Measurements from ENCODE around the gene CRIM1. TPM values are rescaled to one million over a fixed set of nuclear protein-coding genes. Genes with fewer than 3 reads are reported as not detected.

CRIM1 gene
- polyA plus RNA-seq, 2 of the 4 experiments (the other 2 are of a cell fraction) = 127 to 208 TPM

DNA sequence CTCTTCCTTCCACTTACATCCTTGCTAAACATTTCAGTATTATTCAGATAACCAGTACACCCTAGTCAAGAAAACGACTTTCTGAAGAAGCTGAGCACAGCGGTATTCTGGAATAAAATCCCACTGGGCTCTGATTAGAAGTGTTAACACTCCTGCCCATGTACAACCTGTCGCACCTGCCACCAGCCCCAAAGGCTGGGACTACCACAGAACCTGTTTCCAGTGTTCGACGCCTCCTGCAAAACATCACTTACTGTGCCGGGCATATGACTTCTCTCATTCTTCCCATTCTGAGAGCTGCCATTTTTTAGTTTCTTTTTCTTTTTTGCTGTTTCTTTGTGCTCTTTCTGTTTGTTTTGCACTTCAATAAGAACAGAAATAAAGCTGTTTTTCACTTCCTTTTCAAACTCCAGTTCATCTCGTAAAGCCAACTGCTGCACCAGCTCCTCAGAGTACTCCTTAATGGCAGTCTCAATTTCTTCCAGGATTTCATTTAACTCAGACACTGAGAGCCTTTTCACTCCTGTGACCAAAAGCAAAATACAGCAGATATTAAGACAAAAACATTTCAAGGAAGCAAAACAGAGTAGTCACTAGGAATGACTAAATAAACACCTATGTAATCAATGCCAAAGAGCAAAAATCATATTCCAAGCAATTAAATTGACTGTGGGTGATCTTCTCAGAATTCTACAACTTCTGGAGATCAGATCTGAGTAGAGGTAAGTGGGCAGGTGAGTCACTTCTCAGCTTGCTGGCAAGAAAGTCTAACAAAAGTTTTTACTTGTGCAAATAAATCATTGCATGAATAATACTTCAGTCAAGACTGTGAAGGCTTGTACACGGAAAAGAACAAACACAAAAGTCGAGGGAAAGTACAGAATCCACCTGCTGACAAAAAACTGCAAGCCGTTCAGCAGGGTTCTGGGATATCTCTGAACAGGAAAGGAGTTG, 223.0 kb downstream of the CRIM1 start:
- H3K27ac ChIP-seq = peak overlapping the region; percentile 62 to 81
- H3K4me1 ChIP-seq = peaks cover 34% of the 10 kb centered on the region
- FAIRE-seq (peak; percentile 98), ATAC-seq (peak; percentile 86), DNase-seq (ENCODE audit: low read depth in 1 of 2, low spot score in 1 of 2) (peak; percentile 68 to 70)
- TF ChIP-seq JUN (IDR thresholded peaks at IDR 0.05) (peak in 1 of 2 experiments; percentile 56; a peak in 3 of 5 replicates), GATA3 (IDR thresholded peaks at IDR 0.05; ENCODE audit: borderline replicate concordance) (peak; percentile 61; the same call in 1 of the 2 replicates), SMC3 (IDR thresholded peaks at IDR 0.05) (peak; percentile 30; the same call in 1 of the 3 replicates), KDM1A (IDR thresholded peaks at IDR 0.05; ENCODE audit: low read depth) (no peak), EP300 (IDR thresholded peaks at IDR 0.05) (0 out of 5 replicates have a peak, but pooled peaks of 1 of the 2 experiments have one; percentile 30), FOSL2 (IDR thresholded peaks at IDR 0.05) (peak; percentile 72), FOSL2 (CRISPR knock-in tag; IDR thresholded peaks at IDR 0.05) (peak; percentile 84), RCOR1 (IDR thresholded peaks at IDR 0.05; ENCODE audit: low read depth, low read length) (no peak), RAD21 (conservative IDR thresholded peaks at IDR 0.05 in 1 of 2, IDR thresholded peaks at IDR 0.05 in 1 of 2) (peak in 1 of 2 experiments; percentile 38; a peak in 3 of 5 replicates), JUNB (IDR thresholded peaks at IDR 0.05) (peak; percentile 83), HOXB5 (CRISPR knock-in tag; IDR thresholded peaks at IDR 0.05) (no peak), CEBPB (IDR thresholded peaks at IDR 0.05) (0 out of 4 replicates have a peak, but pooled peaks of 1 of the 2 experiments have one; percentile 8)
- TF ChIP-seq, protein P1, sequence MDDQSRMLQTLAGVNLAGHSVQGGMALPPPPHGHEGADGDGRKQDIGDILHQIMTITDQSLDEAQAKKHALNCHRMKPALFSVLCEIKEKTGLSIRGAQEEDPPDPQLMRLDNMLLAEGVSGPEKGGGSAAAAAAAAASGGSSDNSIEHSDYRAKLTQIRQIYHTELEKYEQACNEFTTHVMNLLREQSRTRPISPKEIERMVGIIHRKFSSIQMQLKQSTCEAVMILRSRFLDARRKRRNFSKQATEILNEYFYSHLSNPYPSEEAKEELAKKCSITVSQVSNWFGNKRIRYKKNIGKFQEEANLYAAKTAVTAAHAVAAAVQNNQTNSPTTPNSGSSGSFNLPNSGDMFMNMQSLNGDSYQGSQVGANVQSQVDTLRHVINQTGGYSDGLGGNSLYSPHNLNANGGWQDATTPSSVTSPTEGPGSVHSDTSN (IDR thresholded peaks at IDR 0.05) = no peak
- TF ChIP-seq, protein P2, sequence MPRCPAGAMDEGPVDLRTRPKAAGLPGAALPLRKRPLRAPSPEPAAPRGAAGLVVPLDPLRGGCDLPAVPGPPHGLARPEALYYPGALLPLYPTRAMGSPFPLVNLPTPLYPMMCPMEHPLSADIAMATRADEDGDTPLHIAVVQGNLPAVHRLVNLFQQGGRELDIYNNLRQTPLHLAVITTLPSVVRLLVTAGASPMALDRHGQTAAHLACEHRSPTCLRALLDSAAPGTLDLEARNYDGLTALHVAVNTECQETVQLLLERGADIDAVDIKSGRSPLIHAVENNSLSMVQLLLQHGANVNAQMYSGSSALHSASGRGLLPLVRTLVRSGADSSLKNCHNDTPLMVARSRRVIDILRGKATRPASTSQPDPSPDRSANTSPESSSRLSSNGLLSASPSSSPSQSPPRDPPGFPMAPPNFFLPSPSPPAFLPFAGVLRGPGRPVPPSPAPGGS (IDR thresholded peaks at IDR 0.05) = no peak
- TF ChIP-seq, protein P3, sequence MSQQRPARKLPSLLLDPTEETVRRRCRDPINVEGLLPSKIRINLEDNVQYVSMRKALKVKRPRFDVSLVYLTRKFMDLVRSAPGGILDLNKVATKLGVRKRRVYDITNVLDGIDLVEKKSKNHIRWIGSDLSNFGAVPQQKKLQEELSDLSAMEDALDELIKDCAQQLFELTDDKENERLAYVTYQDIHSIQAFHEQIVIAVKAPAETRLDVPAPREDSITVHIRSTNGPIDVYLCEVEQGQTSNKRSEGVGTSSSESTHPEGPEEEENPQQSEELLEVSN (IDR thresholded peaks at IDR 0.05; ENCODE audit: borderline replicate concordance, low read depth) = 0 out of 2 replicates have a peak, but pooled peaks have one; percentile 45
- CTCF ChIA-PET = interaction anchor here (0.9 to 1.5 kb wide), 6 partner anchors 10 to 226 kb away, joined by 3 to 5 read pairs (median 4); no protein-coding TSS in a partner anchor
- H3K4me3 ChIP-seq = no peak overlapping the region
- peak overlapping the region; percentile 63 for H3K4me2 ChIP-seq
- POLR2A ChIA-PET = interaction anchor here (1.4 to 2.1 kb wide), 2 partner anchors 9 to 19 kb away, joined by 6 read pairs; partner anchors contain the start of gene FEZ2
- no peaks in the 10 kb centered on the region for H3K9me3 ChIP-seq
- 54% methylated on average over 10 of the region's 10 CpGs for WGBS (ENCODE audit: missing lambda C conversion rate)

DNA sequence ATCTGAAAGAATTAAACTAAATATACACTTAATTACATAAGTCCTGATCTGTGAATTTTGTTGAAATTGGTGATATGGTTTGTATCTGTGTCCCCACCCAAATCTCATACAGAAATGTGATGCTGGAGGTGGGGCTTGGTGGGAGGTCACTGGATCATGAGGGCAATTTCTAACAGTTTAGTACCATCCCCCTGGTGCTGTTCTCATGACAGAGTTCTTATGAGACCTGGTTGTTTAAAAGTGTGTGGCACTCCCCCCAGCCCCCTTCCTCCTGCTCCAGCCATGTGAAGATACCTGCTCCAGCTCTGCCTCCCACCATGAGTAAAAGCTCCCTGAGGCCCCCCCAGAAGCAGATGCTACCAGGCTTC, 223.7 kb downstream of the CRIM1 start:
- FAIRE-seq = no peak
- no peaks in the 10 kb centered on the region for H3K9me3 ChIP-seq
- TF ChIP-seq RAD21 (conservative IDR thresholded peaks at IDR 0.05 in 1 of 2, IDR thresholded peaks at IDR 0.05 in 1 of 2) (0 out of 5 replicates have a peak, but pooled peaks of 1 of the 2 experiments have one; percentile 8), JUNB (IDR thresholded peaks at IDR 0.05) (no peak)
- POLR2A ChIA-PET = interaction anchor here (1.4 kb wide), 1 partner anchor 18 kb away, joined by 6 read pairs; the partner anchor contains the start of gene FEZ2
- peak; percentile 51 to 63 for ATAC-seq
- DNase-seq (ENCODE audit: low read depth in 1 of 2, low spot score in 1 of 2) = no peak
- peak overlapping the region; percentile 63 for H3K4me2 ChIP-seq
- H3K27ac ChIP-seq = peak overlapping the region; percentile 53 to 81
- H3K4me1 ChIP-seq = peaks cover 34% of the 10 kb centered on the region
- no peak overlapping the region for H3K4me3 ChIP-seq
- CTCF ChIA-PET = interaction anchor here (1.2 to 1.5 kb wide), 3 partner anchors 11 to 85 kb away, joined by 3 to 5 read pairs (median 4); no protein-coding TSS in a partner anchor

DNA sequence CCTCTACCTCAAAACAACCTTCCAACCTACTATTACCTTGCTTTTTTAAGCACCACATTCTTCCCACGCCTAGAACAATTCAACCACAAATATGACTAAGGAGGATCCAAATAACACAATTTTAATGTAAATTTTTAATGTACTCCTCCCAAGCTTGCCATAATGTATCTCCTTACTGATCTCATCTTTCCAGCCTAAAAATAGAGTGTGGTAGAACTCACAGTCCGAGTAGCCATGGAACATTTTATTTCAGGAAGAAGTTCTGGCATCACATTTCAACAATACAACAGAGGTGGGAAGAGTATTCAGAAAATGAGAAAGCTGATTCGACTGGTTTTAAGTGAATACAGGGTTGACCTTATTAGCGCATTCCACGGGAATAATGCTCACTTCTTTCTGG, 227.0 kb downstream of the CRIM1 start:
- ATAC-seq = no peak
- WGBS (ENCODE audit: missing lambda C conversion rate) = 92% methylated on average over 5 of the region's 5 CpGs

More for the DNA sequence above, 227.0 kb downstream of the CRIM1 start:
- H3K4me2 ChIP-seq = no peak overlapping the region
- no peak for DNase-seq (ENCODE audit: low read depth in 1 of 2, low spot score in 1 of 2)
- H3K4me1 ChIP-seq = peaks cover 27% of the 10 kb centered on the region
- no peak overlapping the region for H3K4me3 ChIP-seq
- no peak overlapping the region for H3K27ac ChIP-seq
- no peak for FAIRE-seq
- POLR2A ChIA-PET = no interaction called here
- no peaks in the 10 kb centered on the region for H3K9me3 ChIP-seq
- TF ChIP-seq, protein P2 (IDR thresholded peaks at IDR 0.05) = no peak
- TF ChIP-seq SMC3 (IDR thresholded peaks at IDR 0.05) (no peak), CBX2 (IDR thresholded peaks at IDR 0.05; ENCODE audit: borderline replicate concordance, low read depth) (no peak), KDM5A (IDR thresholded peaks at IDR 0.05) (no peak), FOXS1 (CRISPR knock-in tag; IDR thresholded peaks at IDR 0.05) (no peak), HOXA7 (CRISPR knock-in tag; IDR thresholded peaks at IDR 0.05) (no peak), JUN (IDR thresholded peaks at IDR 0.05) (no peak), ZFP36 (IDR thresholded peaks at IDR 0.05; ENCODE audit: borderline replicate concordance, partially characterized antibody) (no peak), POLR2A (IDR thresholded peaks at IDR 0.05; ENCODE audit: low read length) (no peak), TP53 (CRISPR knock-in tag; IDR thresholded peaks at IDR 0.05) (no peak)
- TF ChIP-seq, protein P3 (IDR thresholded peaks at IDR 0.05; ENCODE audit: borderline replicate concordance, low read depth) = no peak
- TF ChIP-seq, protein P4, sequence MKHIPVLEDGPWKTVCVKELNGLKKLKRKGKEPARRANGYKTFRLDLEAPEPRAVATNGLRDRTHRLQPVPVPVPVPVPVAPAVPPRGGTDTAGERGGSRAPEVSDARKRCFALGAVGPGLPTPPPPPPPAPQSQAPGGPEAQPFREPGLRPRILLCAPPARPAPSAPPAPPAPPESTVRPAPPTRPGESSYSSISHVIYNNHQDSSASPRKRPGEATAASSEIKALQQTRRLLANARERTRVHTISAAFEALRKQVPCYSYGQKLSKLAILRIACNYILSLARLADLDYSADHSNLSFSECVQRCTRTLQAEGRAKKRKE (CRISPR knock-in tag; IDR thresholded peaks at IDR 0.05; ENCODE audit: low read depth) = no peak
- CTCF ChIA-PET = interaction anchor here (1.0 to 1.1 kb wide), 2 partner anchors 10 to 122 kb away, joined by 3 read pairs; no protein-coding TSS in a partner anchor
